ENCODE measurements around the gene CPHXL2. TPM values are rescaled to one million over a fixed set of nuclear protein-coding genes. Genes with fewer than 3 reads are reported as not detected.

CPHXL2 gene
- total RNA-seq: not detected

- intact Hi-C loops (cut with DNase I): no loop called here
- Histone ChIP-seq H3K4me3 (no peak within 1 kb of the TSS), H3K4me1 (no peaks in the 10 kb centered on the region), H3K27ac (no peak within 1 kb of the TSS), H3K27me3 (no peaks in the 10 kb centered on the region), H3K9me3 (no peaks in the 10 kb centered on the region), H3K36me3 (no peaks in the 10 kb centered on the region)
- TF ChIP-seq POLR2A (IDR thresholded peaks at IDR 0.05): no peak
- TF ChIP-seq CTCF (IDR thresholded peaks at IDR 0.05): no peak
- WGBS, 2 donors: 80 to 90% methylated on average over 4 of the region's 4 CpGs
- no peak for DNase-seq
Measured at GRCh38 chr16:75676909-75677308, at the start of gene CPHXL2. TSS of gene CPHXL2 (minus strand) at chr16:75677009. CDS start at chr16:75676999, 10 bp downstream.

- WGBS, 2 donors: 82 to 85% methylated on average over 3 to 5 of the region's 5 CpGs
- Histone ChIP-seq H3K27ac (no peak within 1 kb of the TSS), H3K36me3 (no peaks in the 10 kb centered on the region), H3K27me3 (no peaks in the 10 kb centered on the region), H3K9me3 (no peaks in the 10 kb centered on the region), H3K4me3 (no peak within 1 kb of the TSS), H3K4me1 (no peaks in the 10 kb centered on the region)
- TF ChIP-seq CTCF (IDR thresholded peaks at IDR 0.05) (no peak), POLR2A (IDR thresholded peaks at IDR 0.05) (no peak)
- intact Hi-C loops (cut with DNase I): no loop called here
- no peak for DNase-seq
Measured at GRCh38 chr16:75726390-75726789, 49.6 kb upstream of the CPHXL2 start, which contains the start of gene CPHXL. TSS of gene CPHXL (minus strand) at chr16:75726490. CDS start at chr16:75726442, 48 bp downstream.

- H3K4me3 ChIP-seq: no peak overlapping the region
- DNase-seq: no peak
- TF ChIP-seq CTCF (IDR thresholded peaks at IDR 0.05) (no peak), POLR2A (IDR thresholded peaks at IDR 0.05) (no peak)
- H3K27ac ChIP-seq: no peak overlapping the region
- 79 to 85% methylated on average over 4 of the region's 4 CpGs for WGBS, 2 donors
- intact Hi-C loops (cut with DNase I): no loop called here
- no peaks in the 10 kb centered on the region for H3K9me3 ChIP-seq
- peaks cover 0 to 6% (median 0%) of the 10 kb centered on the region in 4 donors for H3K27me3 ChIP-seq
- H3K4me1 ChIP-seq: no peaks in the 10 kb centered on the region
- no peaks in the 10 kb centered on the region for H3K36me3 ChIP-seq
Measured at GRCh38 chr16:75718452-75718851, 41.6 kb upstream of the CPHXL2 start.

- TF ChIP-seq CTCF (IDR thresholded peaks at IDR 0.05) (no peak), POLR2A (IDR thresholded peaks at IDR 0.05) (no peak)
- Histone ChIP-seq H3K36me3 (no peaks in the 10 kb centered on the region), H3K27ac (no peak overlapping the region), H3K27me3 (peaks cover 0 to 6% (median 0%) of the 10 kb centered on the region in 4 donors), H3K9me3 (peaks cover 0 to 12% (median 0%) of the 10 kb centered on the region in 3 donors), H3K4me1 (no peaks in the 10 kb centered on the region), H3K4me3 (no peak overlapping the region)
- intact Hi-C loops (cut with DNase I): no loop called here
- DNase-seq: no peak
Measured at GRCh38 chr16:75714661-75715060, 37.9 kb upstream of the CPHXL2 start.

GRCh38 chr16:75710344-75710743 is 33.5 kb upstream of the CPHXL2 start:
- intact Hi-C loops (cut with DNase I): no loop called here
- WGBS, 2 donors: 97% methylated on average over 2 of the region's 2 CpGs
- no peak overlapping the region for H3K27ac ChIP-seq
- peaks cover 0 to 6% (median 0%) of the 10 kb centered on the region in 4 donors for H3K27me3 ChIP-seq
- no peak for DNase-seq
- TF ChIP-seq POLR2A (IDR thresholded peaks at IDR 0.05) (no peak), CTCF (IDR thresholded peaks at IDR 0.05) (no peak)
- H3K4me3 ChIP-seq: no peak overlapping the region
- H3K4me1 ChIP-seq: no peaks in the 10 kb centered on the region
- peaks cover 0 to 15% (median 0%) of the 10 kb centered on the region in 3 donors for H3K9me3 ChIP-seq
- H3K36me3 ChIP-seq: no peaks in the 10 kb centered on the region
